ENCODE measurements around the gene SHROOM2. TPM values are rescaled to one million over a fixed set of nuclear protein-coding genes. Genes with fewer than 3 reads are reported as not detected.

The SHROOM2 gene
- total and polyA plus RNA-seq, 2 of the 4 experiments (the other 2 are of a cell fraction): 8.1 to 14.2 TPM

GRCh38 chrX:9759337-9759736 is 26.9 kb upstream of the SHROOM2 start:
- Histone ChIP-seq H3K18ac (ENCODE audit: low read depth, low read length) (no peak overlapping the region), H3K36me3 (ENCODE audit: control insufficient read depth, insufficient read depth, low read length) (no peaks in the 10 kb centered on the region), H3K4me3 (ENCODE audit: insufficient read depth, low read depth, low read length) (no peak overlapping the region), H3K23ac (ENCODE audit: low read depth, low read length) (no peak overlapping the region), H3K14ac (replicated peaks; ENCODE audit: low read depth, low read length) (no peak overlapping the region), H3K4me1 (ENCODE audit: control insufficient read depth, insufficient read depth, low read length) (no peaks in the 10 kb centered on the region), H4K91ac (ENCODE audit: insufficient read depth, low read depth, low read length) (no peak overlapping the region), H2AK9ac (replicated peaks; ENCODE audit: low read depth, low read length, poor library complexity) (no peak overlapping the region), H2BK120ac (ENCODE audit: low read depth, low read length) (no peak overlapping the region), H3K27me3 (ENCODE audit: control insufficient read depth, insufficient read depth, low read length) (peaks cover 4% of the 10 kb centered on the region), H4K20me1 (ENCODE audit: insufficient read depth, low read length) (no peaks in the 10 kb centered on the region), H3K4me2 (ENCODE audit: low read depth, low read length) (no peak overlapping the region), H3K9ac (ENCODE audit: low read depth, low read length) (no peak overlapping the region), H3K9me3 (ENCODE audit: control insufficient read depth, insufficient read depth, low read length) (peaks cover 6% of the 10 kb centered on the region; the same call in 1 of the 2 replicates), H2BK20ac (ENCODE audit: low read depth, low read length) (no peak overlapping the region), H3K4ac (ENCODE audit: low read depth, low read length) (no peak overlapping the region), H4K5ac (ENCODE audit: low read depth, low read length) (no peak overlapping the region), H2AK5ac (ENCODE audit: low read depth, low read length) (no peak overlapping the region), H3K56ac (ENCODE audit: extremely low read depth, insufficient read depth, low read length) (no peak overlapping the region), H4K8ac (ENCODE audit: low read depth in 2 of 2, low read length in 2 of 2) (no peak overlapping the region), H2BK5ac (ENCODE audit: low read depth, low read length, poor library complexity, severe bottlenecking) (no peak overlapping the region), H3K79me1 (ENCODE audit: low read depth in 1 of 2, low read length in 2 of 2) (no peaks in the 10 kb centered on the region), H3K9me1 (ENCODE audit: insufficient read depth, low read length) (no peaks in the 10 kb centered on the region), H2BK15ac (ENCODE audit: low read depth, low read length) (no peak overlapping the region), H2AFZ (replicated peaks; ENCODE audit: low read length, poor library complexity) (no peak overlapping the region), H3K27ac (ENCODE audit: insufficient read depth, low read length) (no peak overlapping the region)
- intact Hi-C loops (cut with micrococcal nuclease) (no loop called here), in situ Hi-C loops (cut with MboI; ENCODE audit: low sequenced_read_pairs) (no loop called here), dilution Hi-C loops (cut with HindIII; ENCODE audit: low sequenced_read_pairs, unreplicated experiment) (no loop called here)
- ChIA-PET CTCF (no interaction called here), POLR2A (ENCODE audit: unreplicated experiment) (no interaction called here)
- BruUV-seq (replicated peaks): no TSS peak
- no peak for TF ChIP-seq ELK1 (IDR thresholded peaks at IDR 0.05; ENCODE audit: borderline replicate concordance, low read depth, low read length)
- TF ChIP-seq USF2 (IDR thresholded peaks at IDR 0.05; ENCODE audit: low read depth, low read length): no peak
- no peak for TF ChIP-seq CHD1 (IDR thresholded peaks at IDR 0.05; ENCODE audit: low read depth, low read length)
- TF ChIP-seq FOS (IDR thresholded peaks at IDR 0.05; ENCODE audit: low read depth, low read length): no peak
- no peak for TF ChIP-seq MAZ (IDR thresholded peaks at IDR 0.05; ENCODE audit: borderline replicate concordance, low read depth, low read length)
- TF ChIP-seq SMC3 (IDR thresholded peaks at IDR 0.05; ENCODE audit: low read depth, low read length): no peak
- no peak for TF ChIP-seq RAD21 (IDR thresholded peaks at IDR 0.05; ENCODE audit: low read length)
- TF ChIP-seq RCOR1 (IDR thresholded peaks at IDR 0.05; ENCODE audit: insufficient replicate concordance, low read length): no peak
- WGBS, 2 experiments (ENCODE audit: extremely low coverage in 2 of 2, insufficient read length in 1 of 2): 60% methylated on average over 3 of the region's 8 CpGs; no CpG with 5 or more reads in 1 of the 2 experiments
- DNase-seq (no peak), ATAC-seq (ENCODE audit: low read depth) (no peak)
